Heart left ventricle (tissue), 16 donors: ENCODE measurements around the gene KANK3. TPM values are rescaled to one million over a fixed set of nuclear protein-coding genes. Genes with fewer than 3 reads are reported as not detected.

Experiments
- ATAC-seq, 4 donors: fragments of 200-7000 bp; cut with Tn5 transposase; one replicate each; pipeline ENCODE4 v1.9.1; 2020 to 2022; ENCODE audit warnings: moderate library complexity in 4 of 4, mild to moderate bottlenecking in 3 of 4, moderate number of reproducible peaks in 1 of 4
- DNase-seq, 5 donors: peaks; one replicate each; pipeline ENCODE4 v3.0.0-alpha.2; 2020
- H3K27ac ChIP-seq, 12 donors: fragments of 200-600 bp; sonication (generic) in 4 of 12; one replicate each; pipeline versions ENCODE4 v1.5.0 to v1.8.0; 2016 to 2022; ENCODE audit warnings: mild to moderate bottlenecking in 2 of 12
- H3K27me3 ChIP-seq, 9 donors: fragments of 200-600 bp; sonication (generic) in 2 of 9; one replicate each; pipeline versions ENCODE4 v1.5.1 to v1.8.0; 2016 to 2022; ENCODE audit warnings: mild to moderate bottlenecking in 3 of 9
- H3K36me3 ChIP-seq, 9 donors: fragments of 200-600 bp; sonication (generic) in 2 of 9; one replicate each; pipeline versions ENCODE4 v1.5.0 to v1.8.0; 2018 to 2022; ENCODE audit warnings: mild to moderate bottlenecking in 2 of 9
- H3K4me1 ChIP-seq, 12 donors: fragments of 200-600 bp; sonication (generic) in 4 of 12; one replicate each; pipeline versions ENCODE4 v1.5.0 to v1.8.0; 2016 to 2022; ENCODE audit warnings: mild to moderate bottlenecking in 3 of 12
- H3K4me3 ChIP-seq, 12 donors: fragments of 200-600 bp; sonication (generic) in 4 of 12; one replicate each; pipeline versions ENCODE4 v1.5.0 to v1.8.0; 2017 to 2022; ENCODE audit warnings: mild to moderate bottlenecking in 9 of 12, moderate library complexity in 4 of 12
- H3K9me3 ChIP-seq, 12 donors: fragments of 200-600 bp; sonication (generic) in 4 of 12; one replicate each; pipeline versions ENCODE4 v1.5.0 to v1.8.0; 2016 to 2022; ENCODE audit warnings: mild to moderate bottlenecking in 1 of 12
- CTCF ChIP-seq, 12 donors: fragments of 200-600 bp; sonication (generic) in 4 of 12; IDR thresholded peaks; one replicate each; pipeline versions ENCODE4 v1.5.0 to v1.8.0; 2018 to 2022; ENCODE audit warnings: antibody characterized with exemption in 12 of 12, mild to moderate bottlenecking in 5 of 12
- POLR2A ChIP-seq, 2 donors: fragments of 450-650 bp; IDR thresholded peaks; one replicate each; pipeline ENCODE4 v1.6.1; 2017; ENCODE audit warnings: antibody characterized with exemption in 2 of 2, mild to moderate bottlenecking in 2 of 2, moderate library complexity in 2 of 2
- WGBS, 4 donors: extraction: QIAGEN DNeasy Blood & Tissue Kit in 2 of 4; methylation state at CpG; one replicate each; pipeline versions ENCODE4 v1.1.5 to v1.1.7; 2013 to 2018; 5-methylcytosine and 5-hydroxymethylcytosine counted together
- intact Hi-C, 10 donors: fragments of 100-400 bp; cut with DNase I; formaldehyde crosslinking; loops; one replicate each; pipeline versions ENCODE4 v1.11.1 to v1.14.2; 2022
- polyA plus RNA-seq, 2 donors: library from polyadenylated mRNA; stranded (reverse); fragments of 200-250 nt; gene quantifications; one replicate each; pipeline ENCODE4 v1.2.3, GENCODE V29; 2013
- total RNA-seq, 9 donors: library from RNA; depleted of rRNA in 2 of 9; stranded (reverse); fragments of >200 nt in 2 of 9; fragmentation: NEBNext Ultra II Directional in 3 of 9; extraction: Animal tissue kit (Norgen Biotek cat#: 25700) in 3 of 9; gene quantifications; one replicate each; pipeline versions ENCODE4 v1.1.0 to v1.2.4, GENCODE V29; 2016 to 2023
- donor health status: ischemic (EF 13 %, LVEDD 7.1; RV severe dilation, severe dysfunction).
- donor health status: healthy with polysubstance abuse.
- donor health status: DM: no; HTN: yes; CAD: no.
- donor health status: DM: no; HTN: no; CAD: no.
- donor health status: ischemic (EF 25% LVEDD 6.9; RV normal size, moderate dysfunction).
- donor health status: ischemic (EF 25% LVEDD 5.7; RV mildly dilated, moderate dysfunction).
- donor health status: healthy.
- donor health status: DM: yes; HTN: yes; CAD: no.
- donor health status: ischemic (EF 35%, LVEDD 5.7; RV mildly dilated, moderate dysfunction).
- donor health status: nonischemic (EF 11% LVEDD 7.7; RV severe dilation, severe dysfunction).
- donor health status: DM: yes; HTN: yes; CAD: no.
- donor health status: PGD.
- donor health status: ischemic (EF 29% LVEDD 5.4; RV normal size, mild dysfunction).
- donor health status: nonischemic (EF 23%, LVEDD 6.1; RV moderate dilation, normal function).

KANK3 gene
- total and polyA plus RNA-seq, 11 donors, result 12.3 to 33.6 (median 16.9) TPM

GRCh38 chr19:8323781-8324185, 19.3 kb downstream of the KANK3 start:
- ATAC-seq (no peak), DNase-seq (no peak)
- Histone ChIP-seq H3K27me3 (no peaks in the 10 kb centered on the region), H3K9me3 (peaks cover 0 to 5% (median 0%) of the 10 kb centered on the region in 12 donors), H3K36me3 (peaks cover 0 to 36% (median 21%) of the 10 kb centered on the region in 9 donors), H3K27ac (peak overlapping the region in 4 of 12 donors; percentile 2 to 29 (median 21)), H3K4me1 (peaks cover 5 to 51% (median 35%) of the 10 kb centered on the region in 12 donors), H3K4me3 (no peak overlapping the region)
- 86 to 96% (median 91%) methylated on average over 1 of the region's 1 CpG; no CpG with 5 or more reads in 1 of the 4 donors for WGBS, 4 donors
- TF ChIP-seq CTCF (IDR thresholded peaks at IDR 0.05), result no peak
- TF ChIP-seq POLR2A (IDR thresholded peaks at IDR 0.05), result no peak
- intact Hi-C loops, result loop anchor here in 2 of 10 donors (5.0 to 10.0 kb wide), 2 partner anchors 56 to 59 kb away; no protein-coding TSS in a partner anchor

- peaks cover 5 to 51% (median 35%) of the 10 kb centered on the region in 12 donors for H3K4me1 ChIP-seq
- 56 to 69% (median 61%) methylated on average over 3 to 7 of the region's 7 CpGs for WGBS, 4 donors
- no peak for DNase-seq
Observed at GRCh38 chr19:8322638-8322997, 20.4 kb downstream of the KANK3 start.

DNA sequence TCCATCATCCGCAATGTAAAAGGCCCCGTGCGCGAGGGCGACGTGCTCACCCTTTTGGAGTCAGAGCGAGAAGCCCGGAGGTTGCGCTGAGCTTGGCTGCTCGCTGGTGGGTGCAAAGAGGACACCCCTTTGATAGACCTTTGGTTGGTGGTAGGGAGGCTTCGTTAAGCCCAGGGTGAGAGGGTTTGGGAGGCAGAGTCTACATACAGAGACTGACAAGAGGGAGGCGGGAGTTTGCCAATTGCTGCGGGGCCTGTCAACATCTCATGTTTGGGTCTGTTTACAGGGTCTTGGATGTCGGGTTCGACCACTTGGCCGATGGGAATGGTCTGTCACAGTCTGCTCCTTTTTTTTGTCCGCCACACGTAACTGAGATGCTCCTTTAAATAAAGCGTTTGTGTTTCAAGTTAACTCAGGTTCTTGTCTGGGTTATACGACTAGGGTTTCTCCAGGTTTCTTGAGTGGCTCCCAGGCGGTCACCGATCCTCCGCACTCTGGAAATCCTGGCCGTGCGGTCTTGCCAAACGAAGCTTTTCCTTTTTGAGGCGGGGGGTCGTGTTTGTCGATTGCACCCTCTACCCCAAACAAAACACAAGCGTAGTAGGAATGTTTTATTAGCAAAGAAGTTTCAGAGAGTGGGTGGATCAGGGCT, 20.9 kb downstream of the KANK3 start:
- Histone ChIP-seq H3K4me1 (peaks cover 5 to 51% (median 36%) of the 10 kb centered on the region in 12 donors), H3K27me3 (no peaks in the 10 kb centered on the region), H3K4me3 (peak overlapping the region; percentile 58 to 98 (median 79)), H3K36me3 (peaks cover 0 to 33% (median 22%) of the 10 kb centered on the region in 9 donors), H3K27ac (peak overlapping the region; percentile 89 to 97 (median 92)), H3K9me3 (peaks cover 0 to 5% (median 0%) of the 10 kb centered on the region in 12 donors)
- WGBS, 4 donors, result 13 to 17% (median 16%) methylated on average over 30 of the region's 30 CpGs
- ATAC-seq (no peak), DNase-seq (no peak)
- intact Hi-C loops, result loop anchor here in 2 of 10 donors (5.0 to 10.0 kb wide), 2 partner anchors 55 to 57 kb away; no protein-coding TSS in a partner anchor
- TF ChIP-seq CTCF (IDR thresholded peaks at IDR 0.05) (no peak), POLR2A (IDR thresholded peaks at IDR 0.05) (no peak)

More at GRCh38 chr19:8322638-8322997, 20.4 kb downstream of the KANK3 start:
- peak overlapping the region in 11 of 12 donors; percentile 58 to 98 (median 77) for H3K4me3 ChIP-seq
- peaks cover 0 to 36% (median 22%) of the 10 kb centered on the region in 9 donors for H3K36me3 ChIP-seq
- no peaks in the 10 kb centered on the region for H3K27me3 ChIP-seq
- intact Hi-C loops, result loop anchor here in 2 of 10 donors (5.0 to 10.0 kb wide), 2 partner anchors 55 to 58 kb away; no protein-coding TSS in a partner anchor
- peaks cover 0 to 5% (median 0%) of the 10 kb centered on the region in 12 donors for H3K9me3 ChIP-seq
- H3K27ac ChIP-seq, result peak overlapping the region in 8 of 12 donors; percentile 42 to 97 (median 92)
- no peak for ATAC-seq
- TF ChIP-seq POLR2A (IDR thresholded peaks at IDR 0.05) (no peak), CTCF (IDR thresholded peaks at IDR 0.05) (no peak)
